Measurements from ENCODE around the gene PCCA.

Gene PCCA

DNA sequence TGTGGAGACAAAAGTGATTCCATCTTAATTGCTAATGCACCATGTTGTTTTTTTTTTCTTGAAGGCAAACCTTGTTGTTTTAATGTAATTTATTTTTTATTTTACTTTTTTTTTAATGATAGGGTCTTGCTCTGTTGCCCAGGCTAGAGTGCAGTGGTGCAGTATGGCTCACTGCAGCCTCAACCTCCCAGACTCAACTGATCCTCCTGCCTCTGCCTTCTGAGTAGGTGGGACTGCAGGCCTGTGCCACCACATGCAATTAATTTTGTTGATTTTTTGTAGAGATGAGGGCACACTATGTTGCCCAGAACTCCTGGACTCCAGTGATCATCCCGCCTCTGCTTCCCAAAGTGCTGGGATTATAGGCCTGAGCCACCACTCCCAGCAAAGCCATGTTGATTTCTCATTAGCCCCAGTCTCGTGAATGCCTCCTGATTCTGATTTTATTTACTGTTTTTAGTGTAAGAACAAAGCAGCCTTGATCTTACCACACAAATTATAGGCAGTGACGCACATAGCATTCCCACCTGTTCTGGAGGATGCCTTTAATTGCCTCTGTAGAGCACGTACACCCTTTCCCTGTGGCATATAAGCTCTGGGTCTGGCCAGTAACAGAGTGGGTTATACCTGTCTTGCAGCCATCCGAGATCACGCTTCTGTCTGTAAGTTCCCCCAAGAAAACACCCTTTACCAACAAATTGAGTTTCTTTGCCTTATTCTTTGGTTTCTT is 349.3 kb downstream of the PCCA start:
- no peak for DNase-seq

DNA sequence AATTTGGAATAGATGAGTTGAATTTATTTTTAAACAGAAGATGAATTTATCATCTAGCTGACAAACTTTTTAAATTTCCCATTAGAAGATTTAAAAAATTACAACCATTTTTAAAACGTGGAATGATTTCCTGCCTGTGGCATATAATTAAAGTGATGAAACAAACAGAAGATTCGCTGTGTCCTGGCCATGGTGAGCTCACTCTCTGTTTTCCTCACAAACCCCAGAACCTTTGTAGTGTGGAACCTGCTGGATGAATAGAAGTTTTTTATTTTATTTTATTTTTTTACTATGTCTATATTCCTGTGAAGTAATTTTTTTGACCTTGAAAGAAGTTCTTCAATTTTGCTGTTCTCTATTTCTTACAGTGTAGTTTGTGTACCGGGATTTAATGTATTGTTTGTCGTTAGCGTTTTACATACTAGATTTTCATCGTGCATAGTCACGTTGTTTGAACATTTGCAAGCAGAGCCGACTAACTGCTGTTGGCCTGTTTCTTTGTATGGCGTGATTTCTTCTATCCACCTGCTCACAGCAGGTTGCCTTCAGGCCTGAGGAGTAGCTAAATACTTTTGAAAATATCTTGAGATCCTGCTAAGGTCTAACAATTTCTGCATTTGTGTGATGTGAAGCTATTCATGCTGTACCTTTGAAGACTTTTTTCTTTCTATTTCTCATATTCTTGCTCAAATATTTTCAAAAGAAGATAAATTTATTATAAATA is 350.5 kb downstream of the PCCA start:
- no peak for DNase-seq

DNA sequence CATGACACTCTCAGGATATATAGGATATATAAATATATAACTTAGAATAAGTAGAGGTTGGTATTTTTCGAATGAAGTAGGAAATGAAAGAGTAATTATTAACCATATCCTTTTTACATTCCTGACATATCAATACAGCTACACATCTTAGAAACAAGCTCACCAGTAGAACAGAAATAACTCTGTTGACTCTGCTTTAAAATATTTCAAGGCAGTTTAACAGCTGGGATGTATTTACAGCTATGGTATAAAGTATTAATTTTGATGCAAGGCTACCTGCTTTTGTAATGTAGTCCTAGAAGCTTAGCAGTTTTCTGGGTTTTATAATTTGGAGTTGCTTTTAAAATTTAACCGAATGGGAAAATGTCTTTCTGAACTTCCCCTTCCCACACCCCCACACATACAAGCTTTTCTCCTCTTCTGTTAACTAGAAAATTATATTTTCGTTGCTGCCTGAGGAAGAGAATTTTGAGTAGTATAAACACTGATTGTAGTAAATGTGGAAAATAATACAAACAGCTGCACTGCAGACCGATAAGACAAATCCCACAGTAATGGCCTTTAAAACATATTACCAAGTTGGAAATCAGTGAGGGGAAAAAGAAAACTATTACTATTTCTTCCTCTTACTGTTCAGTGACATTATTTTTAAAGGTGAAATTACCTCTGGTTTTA is 352.0 kb downstream of the PCCA start:
- DNase-seq = no peak

DNA sequence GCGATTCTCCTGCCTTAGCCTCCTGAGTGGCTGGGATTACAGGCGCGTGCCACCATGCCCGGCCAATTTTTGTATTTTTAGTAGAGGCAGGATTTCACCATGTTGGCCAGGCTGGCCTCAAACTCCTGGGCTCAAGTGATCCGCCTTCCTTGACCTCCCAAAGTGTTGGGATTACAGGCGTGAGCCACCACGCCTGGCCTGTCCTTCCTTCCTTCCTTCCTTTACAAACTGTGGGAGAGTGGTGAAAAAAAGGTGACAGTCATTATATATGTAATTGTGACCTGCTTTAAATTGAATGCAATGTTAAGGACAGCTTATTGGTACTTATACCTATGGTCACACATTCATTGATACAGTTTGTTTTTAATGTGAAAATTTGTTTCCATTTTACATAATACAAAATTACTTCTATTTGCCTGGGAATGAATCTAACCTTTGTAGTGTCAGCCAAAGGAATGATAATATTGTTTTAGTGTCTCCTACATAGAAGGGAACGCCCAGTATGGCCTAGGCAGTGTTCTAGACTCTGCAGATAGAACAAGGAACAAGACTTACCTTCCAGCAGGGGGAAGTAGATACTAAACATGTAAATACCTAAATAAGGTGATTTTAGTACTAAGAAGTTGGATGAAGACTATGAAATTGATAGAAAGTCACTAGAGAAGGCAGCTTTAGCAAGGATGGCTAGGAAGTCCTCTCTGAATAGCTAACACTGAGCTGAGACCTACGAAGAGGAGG is 353.4 kb downstream of the PCCA start:
- DNase-seq = no peak

DNA sequence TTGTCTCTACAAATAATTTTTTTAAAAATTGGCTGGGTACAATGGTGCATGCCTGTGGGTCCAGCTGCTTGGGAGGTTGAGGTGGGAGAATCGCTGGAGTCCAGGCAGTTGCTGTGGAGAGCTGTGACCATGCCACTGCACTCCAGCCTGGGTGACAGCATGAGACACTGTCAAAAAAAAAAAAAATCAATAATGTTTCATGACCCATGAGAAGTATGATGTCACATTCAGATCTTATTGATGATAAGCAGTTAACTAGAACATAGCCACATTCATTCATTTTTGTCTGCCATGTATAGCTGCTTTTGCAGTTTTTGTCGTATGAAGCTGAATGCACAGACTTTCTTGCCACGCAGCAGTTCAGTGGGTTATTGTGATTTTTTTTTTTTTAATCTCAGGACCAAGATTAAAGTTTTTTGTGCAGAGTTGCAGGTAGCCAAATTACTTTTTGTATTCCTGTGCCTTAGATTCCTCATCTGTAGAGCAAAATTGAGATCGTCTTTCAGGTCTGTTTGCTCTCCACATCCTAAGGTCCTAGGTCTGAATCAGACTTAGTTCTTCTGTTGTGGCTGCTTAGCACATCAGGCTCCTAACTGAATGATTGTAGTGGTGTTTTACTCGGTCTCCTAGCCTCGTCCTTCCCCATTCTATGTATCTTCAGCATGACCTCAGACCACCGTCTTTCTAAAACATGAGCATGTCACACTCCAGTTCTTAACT is 354.5 kb downstream of the PCCA start:
- no peak for DNase-seq

DNA sequence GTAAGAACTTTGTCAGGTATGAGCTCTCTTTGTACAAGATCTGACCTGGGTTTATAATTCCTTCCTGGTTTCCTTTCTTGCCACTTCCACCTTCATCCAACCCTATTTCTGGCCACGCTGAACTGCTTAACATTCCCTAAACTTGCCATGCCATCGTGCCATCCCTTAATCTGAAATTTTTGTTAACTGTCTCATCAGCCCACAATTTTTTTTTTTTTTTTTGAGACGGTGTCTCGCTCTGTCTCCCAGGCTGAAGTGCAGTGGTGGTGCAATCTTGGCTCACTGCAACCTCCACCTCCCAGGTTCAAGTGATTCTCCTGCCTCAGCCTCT is 355.1 kb downstream of the PCCA start:
- DNase-seq = no peak

DNA sequence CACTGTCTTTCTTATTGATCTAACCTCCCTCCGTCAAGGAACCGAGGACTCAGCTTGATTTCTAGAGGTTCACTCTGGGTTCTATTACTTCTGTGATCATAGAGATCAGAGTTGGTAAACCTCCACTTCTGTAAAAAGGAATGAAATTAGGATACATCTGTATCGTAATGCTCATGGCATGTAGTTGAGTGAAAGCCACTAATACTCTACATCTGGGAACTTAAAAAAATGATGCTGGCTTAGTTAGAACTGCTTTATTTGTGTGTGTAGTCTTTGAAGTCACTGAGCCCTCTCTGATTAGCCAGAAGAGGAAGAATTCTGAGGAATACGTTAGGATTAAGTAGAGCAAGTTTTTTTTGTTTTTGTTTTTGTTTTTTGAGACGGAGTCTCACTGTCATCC is 358.9 kb downstream of the PCCA start:
- no peak for DNase-seq

DNA sequence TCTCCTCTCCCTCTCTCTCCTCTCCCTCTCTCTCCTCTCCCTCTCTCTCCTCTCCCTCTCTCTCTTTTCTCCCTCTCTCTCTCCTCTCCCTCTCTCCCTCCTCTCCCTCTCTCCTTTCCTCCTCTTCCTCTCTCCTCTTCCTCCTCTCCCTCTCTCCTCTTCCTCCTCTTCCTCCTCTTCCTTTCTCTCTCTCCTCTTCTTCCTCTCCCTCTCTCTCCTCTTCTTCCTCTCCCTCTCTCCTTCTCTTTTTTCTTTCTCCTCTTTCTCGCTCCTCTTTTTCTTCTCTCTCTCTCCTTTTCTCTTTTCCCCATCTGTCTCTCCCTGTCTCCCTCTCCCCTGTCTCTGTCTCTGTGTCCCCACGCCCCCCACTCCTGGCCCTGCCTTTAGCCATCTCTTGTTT is 363.0 kb downstream of the PCCA start:
- DNase-seq = no peak

DNA sequence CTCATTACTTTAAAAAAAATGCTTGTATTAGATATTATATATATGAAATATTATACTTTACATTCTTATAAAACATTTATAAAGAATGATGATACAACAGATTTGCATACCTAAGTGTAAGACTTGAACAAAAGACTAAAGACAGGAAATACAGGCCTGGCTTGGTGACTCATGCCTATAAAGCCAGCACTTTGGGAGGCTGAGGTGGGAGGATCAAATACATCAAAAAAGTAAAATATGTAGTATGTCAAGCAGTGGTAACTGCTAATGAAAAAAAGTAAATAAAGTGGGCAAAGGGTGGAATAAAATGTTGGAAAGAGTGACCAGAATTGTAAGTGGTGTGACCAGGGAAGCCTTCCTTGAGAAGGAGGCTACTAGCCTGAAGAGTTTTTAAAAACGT is 366.0 kb downstream of the PCCA start:
- no peak for DNase-seq

DNA sequence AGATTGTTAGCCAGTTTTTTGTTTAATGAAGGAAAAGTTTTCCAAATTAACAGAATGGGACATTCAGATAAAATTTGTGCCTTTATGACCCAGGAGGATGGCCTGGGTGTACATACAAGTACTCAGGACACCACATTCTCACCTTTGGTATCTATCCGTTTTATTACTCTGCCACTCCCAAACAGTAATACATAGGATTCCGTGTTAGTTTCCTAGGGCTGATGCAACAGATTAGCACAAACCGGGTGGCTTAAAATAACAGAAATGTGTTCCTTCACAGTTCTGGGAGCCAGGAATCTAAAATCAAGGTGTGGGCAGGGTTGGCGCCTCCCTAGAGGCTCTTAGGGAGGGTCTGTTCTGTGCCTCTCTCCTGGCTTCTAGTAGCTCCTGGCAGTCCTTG is 369.8 kb downstream of the PCCA start:
- DNase-seq = no peak

DNA sequence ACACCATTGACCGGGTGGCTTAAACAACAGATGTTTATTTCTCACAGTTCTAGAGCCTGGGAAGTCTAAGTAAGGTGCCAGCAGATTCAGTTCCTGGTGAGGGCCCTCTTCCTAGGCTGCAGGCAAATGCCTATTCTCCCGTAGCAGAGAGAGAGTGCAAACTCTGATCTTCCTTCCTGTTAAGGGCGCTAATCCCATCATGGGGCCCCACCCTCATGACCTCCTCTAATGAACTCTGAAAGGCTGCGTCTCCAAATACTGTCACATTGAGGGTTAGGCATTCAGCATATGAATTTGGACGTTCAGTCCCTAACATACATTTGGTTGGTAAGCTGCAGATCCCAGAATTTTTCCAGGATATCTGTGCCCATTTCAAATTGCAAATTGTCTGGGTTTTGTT is 370.9 kb downstream of the PCCA start:
- no peak for DNase-seq

DNA sequence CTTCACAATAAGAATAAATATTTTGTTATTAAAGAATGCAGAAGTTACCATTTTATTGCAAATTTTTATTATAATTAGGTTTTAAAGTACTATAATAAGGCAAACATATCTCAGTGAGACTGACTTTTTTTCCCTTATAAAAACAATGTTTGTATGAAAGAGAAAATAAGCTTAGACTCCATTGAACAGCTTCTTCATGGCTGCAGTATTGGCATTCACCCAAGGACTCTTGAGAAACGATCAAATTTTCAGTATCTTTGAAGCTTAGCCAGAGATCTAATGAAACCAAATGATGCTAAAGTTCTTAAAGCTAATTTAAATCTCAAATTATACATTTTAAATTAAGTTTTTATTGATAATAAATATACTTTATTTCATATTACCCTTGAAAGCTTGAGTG is 371.4 kb downstream of the PCCA start:
- no peak for DNase-seq

DNA sequence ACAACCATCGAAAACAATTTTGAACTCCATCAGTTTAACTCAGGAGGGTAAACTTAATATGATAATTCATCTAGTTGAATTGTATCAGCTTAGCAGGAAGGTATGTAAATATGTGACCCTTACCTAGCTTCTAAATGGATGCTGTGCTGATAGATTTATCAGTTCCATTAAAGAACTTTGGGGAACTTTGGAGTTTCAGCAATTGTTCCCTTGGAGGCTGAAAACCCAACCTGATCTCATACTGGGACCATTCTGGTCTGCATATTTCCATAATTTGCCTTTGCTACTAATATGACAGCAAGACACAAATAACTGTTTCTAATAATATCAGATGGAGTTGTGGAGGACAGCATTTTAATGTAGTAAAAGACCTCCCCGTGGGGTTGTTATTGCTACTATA is 371.9 kb downstream of the PCCA start:
- no peak for DNase-seq

DNA sequence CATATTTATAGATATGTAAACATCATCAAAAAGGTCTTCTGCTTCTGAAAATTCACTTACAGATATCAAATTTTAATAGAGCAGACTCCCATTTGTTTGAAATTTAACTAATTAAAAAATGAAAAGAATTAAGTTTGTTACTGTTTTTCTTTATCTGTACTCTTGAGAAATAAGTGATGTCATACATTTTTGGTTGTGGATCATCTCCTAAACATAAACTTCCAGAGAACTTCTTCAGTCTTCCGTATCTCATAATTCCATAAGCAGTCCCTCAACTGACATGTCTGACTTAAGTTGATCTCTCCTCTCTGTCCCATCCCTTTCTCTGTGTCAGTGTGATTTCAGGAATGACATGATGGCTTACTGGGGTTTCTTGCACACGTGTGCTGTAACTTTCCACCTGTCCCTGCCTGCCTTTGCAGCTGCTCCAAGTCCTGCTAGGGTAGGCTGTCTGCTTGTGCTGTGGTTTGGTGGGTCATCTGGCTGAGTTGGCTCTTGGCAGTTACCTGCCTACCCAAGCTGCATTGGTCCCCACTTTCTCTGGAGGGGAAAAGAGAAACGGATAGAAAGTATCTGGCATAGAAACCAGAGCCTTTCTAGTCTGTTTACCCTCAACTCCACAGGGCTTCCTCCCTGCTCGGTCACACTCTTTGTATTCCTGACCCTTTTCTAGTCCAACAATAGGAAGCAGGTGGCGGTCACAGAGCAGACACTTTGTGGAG is 372.6 kb downstream of the PCCA start:
- no peak for DNase-seq

DNA sequence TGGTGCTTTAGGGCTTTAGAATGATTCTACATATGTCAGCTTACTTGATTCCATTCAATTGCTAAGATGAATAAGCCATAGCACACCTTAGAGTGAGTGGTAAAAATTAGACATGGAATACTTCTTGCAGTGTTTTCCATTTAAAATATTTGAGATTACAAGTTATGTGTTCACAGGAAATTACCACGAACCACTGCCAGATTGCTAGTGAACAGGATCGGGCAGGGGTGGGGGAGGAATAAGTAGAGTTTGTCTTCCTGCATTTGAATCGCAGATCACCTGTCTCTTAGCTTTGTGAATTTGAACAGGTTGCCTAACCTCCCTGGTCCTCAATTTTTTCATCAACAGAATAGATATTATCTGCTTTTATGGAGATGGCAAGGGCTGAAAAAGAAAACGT is 375.1 kb downstream of the PCCA start:
- no peak for DNase-seq

DNA sequence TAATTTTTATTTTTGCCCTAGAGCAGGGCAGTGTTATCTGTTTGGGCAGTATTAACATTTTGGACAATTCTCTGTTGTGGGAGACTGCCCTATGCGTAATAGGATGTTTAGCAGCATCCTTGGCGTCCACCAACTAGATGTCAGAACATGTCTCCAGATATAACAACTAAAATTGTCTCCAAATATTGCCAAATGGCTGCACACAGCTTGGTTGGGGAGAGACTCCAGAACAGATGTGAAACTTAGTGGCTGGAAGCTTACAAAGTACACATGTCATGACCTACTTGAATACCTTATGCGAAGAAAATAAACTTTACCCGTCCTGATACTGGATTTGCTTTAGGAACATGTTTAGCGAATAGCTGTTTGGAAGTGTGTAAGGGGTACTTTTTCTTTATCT is 376.7 kb downstream of the PCCA start:
- DNase-seq = no peak

DNA sequence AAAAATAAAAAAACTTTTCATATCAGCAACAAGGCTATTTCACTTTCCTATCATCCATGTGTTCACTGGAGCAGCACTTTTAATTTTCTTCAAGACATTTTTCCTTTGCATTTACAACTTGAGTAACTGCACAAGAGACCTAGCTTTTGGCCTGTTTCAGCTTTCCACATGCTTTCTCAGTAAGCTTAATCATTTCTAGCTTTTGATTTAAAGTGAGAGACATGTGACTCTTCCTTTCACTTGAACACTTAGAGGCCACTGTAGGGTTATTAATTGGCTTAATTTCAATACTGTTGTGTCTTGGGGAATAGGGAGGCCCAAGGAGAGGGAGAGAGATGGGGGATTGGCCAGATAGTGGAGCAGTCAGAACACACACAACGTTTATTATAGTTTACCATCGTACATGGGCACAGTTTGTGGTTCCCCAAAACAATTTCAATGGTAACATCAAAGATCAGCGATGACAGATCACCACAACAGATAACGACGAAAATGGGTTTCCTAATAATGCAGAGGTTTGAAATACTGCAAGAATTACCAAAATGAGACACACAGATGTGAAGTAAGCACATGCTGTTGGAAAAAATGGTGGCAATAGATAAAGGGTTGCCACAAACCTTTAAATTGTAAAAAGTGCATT is 382.1 kb downstream of the PCCA start:
- no peak for DNase-seq

DNA sequence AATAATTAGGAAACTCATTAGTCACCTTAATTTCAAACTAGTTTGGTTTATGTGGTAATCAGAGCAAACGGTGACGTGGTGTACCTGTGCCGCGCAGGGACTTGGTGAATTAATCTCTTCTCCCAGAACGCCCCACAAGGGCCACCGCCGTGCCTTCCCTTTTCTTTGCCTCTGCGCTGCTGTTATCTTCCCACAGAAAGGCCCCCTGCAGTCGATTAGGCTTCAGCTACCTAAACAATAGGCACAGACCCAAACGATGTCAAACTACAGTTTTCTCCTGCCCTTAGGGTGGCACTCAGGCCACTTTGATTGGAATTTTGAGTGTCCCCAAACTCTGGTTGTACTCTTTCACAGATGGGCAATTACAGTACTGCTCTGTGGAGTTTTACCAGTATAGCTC is 384.2 kb downstream of the PCCA start:
- DNase-seq = no peak

DNA sequence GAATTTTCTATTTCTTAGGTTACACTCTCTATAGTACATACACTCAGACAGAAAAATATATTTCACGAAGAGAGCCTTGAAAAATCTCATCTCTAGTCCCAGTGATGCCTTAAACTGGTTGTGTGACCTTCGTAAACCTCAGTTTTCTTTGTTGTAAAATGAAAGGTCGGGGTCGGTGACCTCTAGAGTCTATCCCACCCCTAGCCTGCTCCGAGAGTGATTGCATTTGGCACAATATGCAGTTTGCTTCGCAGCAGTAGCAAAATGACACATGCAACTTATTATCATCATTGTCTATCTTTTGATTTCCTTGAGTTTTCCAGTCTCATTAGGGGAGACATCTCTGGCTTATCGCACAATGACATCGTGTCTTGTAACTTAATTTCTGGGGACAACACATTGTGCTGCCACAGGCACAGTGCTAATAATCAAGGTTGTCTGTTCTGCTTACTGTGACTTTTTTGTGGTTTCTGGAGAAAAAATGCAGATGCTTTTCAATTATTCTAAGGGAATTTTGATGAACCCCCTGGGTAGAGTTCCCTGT is 384.7 kb downstream of the PCCA start:
- no peak for DNase-seq

DNA sequence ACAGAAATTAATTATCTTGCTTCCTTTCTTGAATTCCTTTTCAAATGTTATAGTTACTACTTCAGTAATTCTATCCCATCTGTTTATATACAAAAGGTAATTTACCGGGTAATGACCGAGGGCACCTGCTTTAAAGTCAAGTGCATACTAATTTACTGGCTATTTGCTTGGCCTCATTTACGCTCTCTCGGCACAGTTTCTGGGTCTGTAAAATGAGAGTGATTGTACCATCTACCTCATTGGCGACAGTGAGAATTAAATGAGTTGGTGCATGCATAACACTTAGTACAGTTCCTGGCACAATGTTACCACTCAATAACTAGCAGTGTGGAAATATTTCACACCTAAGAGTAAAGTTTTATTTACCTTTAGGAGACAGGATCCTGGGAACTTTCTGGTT is 388.1 kb downstream of the PCCA start:
- no peak for DNase-seq

DNA sequence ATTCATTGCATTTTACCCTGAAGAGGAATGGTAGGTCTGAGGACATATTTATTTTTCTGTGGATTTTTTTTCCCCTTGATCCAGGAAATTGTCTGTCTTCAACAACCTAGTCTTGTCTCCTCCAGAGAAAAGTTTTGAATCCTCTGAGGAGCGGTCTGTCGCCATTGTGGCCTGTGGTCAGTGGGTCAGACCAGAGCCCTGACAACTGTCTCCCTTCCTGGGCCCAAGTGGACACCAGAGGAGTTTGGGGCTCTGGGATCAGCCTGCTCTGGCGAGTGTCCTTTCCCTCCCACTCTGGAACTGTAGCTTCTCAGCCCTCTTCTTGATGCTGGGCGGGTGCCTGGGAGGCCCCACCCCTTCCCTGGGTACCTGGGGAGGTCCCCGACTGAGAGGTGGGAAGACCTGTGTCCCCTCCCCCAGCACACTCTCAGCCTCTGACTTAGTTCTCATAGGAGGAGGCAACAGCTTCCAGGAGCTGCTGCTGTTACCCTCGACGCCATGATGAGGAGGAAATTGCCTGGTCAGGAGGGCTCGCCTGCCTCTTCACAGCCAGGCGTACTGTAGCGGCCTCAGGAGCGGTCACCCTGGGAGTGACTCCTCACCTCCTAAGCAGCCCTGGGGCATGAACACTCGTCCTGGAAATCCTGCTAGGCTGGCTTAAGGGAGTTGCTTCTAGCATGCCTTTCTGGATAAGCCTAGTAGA is 389.4 kb downstream of the PCCA start:
- DNase-seq = no peak

Measured in NCI-H187 (cell line).